ENCODE measurements around the gene STK38.

DNA sequence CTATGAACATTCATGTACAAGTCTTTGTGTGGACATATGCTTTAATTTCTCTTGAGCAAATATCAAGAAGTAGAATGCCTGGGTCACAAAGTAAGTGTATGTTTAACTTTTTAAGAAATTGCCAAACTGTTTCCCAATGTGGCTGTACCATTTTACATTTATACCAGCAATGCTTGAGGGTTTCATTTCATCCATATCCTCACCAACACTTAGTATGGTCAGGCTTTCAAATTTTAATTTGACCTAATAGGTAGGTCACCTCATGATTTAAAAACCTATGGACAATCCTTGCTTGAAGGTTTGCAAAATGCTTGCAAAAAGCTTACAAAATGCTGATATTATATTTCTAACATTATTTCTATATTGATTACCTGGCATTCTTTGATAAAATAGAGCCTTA is 27.4 kb upstream of the STK38 start:
- TF ChIP-seq ZNF70 (CRISPR knock-in tag; IDR thresholded peaks at IDR 0.05), result no peak
- TF ChIP-seq, protein P1, sequence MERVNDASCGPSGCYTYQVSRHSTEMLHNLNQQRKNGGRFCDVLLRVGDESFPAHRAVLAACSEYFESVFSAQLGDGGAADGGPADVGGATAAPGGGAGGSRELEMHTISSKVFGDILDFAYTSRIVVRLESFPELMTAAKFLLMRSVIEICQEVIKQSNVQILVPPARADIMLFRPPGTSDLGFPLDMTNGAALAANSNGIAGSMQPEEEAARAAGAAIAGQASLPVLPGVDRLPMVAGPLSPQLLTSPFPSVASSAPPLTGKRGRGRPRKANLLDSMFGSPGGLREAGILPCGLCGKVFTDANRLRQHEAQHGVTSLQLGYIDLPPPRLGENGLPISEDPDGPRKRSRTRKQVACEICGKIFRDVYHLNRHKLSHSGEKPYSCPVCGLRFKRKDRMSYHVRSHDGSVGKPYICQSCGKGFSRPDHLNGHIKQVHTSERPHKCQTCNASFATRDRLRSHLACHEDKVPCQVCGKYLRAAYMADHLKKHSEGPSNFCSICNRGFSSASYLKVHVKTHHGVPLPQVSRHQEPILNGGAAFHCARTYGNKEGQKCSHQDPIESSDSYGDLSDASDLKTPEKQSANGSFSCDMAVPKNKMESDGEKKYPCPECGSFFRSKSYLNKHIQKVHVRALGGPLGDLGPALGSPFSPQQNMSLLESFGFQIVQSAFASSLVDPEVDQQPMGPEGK (CRISPR knock-in tag; IDR thresholded peaks at IDR 0.05; ENCODE audit: borderline replicate concordance), result no peak
- TF ChIP-seq RARB (CRISPR knock-in tag; IDR thresholded peaks at IDR 0.05), result no peak
- TF ChIP-seq CSDC2 (CRISPR knock-in tag; IDR thresholded peaks at IDR 0.05), result no peak
- TF ChIP-seq ZFP3 (CRISPR knock-in tag; IDR thresholded peaks at IDR 0.05), result no peak
- TF ChIP-seq ISL1 (CRISPR knock-in tag; IDR thresholded peaks at IDR 0.05), result no peak
- TF ChIP-seq ZC3H10 (CRISPR knock-in tag; IDR thresholded peaks at IDR 0.05), result no peak
- TF ChIP-seq, protein P2, sequence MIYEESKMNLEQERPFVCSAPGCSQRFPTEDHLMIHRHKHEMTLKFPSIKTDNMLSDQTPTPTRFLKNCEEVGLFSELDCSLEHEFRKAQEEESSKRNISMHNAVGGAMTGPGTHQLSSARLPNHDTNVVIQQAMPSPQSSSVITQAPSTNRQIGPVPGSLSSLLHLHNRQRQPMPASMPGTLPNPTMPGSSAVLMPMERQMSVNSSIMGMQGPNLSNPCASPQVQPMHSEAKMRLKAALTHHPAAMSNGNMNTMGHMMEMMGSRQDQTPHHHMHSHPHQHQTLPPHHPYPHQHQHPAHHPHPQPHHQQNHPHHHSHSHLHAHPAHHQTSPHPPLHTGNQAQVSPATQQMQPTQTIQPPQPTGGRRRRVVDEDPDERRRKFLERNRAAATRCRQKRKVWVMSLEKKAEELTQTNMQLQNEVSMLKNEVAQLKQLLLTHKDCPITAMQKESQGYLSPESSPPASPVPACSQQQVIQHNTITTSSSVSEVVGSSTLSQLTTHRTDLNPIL (CRISPR knock-in tag; IDR thresholded peaks at IDR 0.05; ENCODE audit: low read depth), result no peak
- TF ChIP-seq SNAI2 (CRISPR knock-in tag; IDR thresholded peaks at IDR 0.05), result no peak
- no peak for TF ChIP-seq ZFP30 (CRISPR knock-in tag; IDR thresholded peaks at IDR 0.05)
- TF ChIP-seq ESRRG (CRISPR knock-in tag; IDR thresholded peaks at IDR 0.05), result no peak
